ENCODE results near the gene LMAN1L.

The LMAN1L gene

GRCh38 chr15:74800559-74801094, 12.0 kb upstream of the LMAN1L start:
- no peak overlapping the region for H3K4me3 Mint-ChIP-seq
- no peaks in the 10 kb centered on the region for H3K9me3 Mint-ChIP-seq
- TF ChIP-seq CTCF (IDR thresholded peaks at IDR 0.05; ENCODE audit: unreplicated experiment in 3 of 3) = no peak
- peaks cover 18% of the 10 kb centered on the region for H3K36me3 Mint-ChIP-seq (ENCODE audit: low read depth)
- H3K4me1 Mint-ChIP-seq = no peaks in the 10 kb centered on the region
- no peaks in the 10 kb centered on the region for H3K27me3 Mint-ChIP-seq (ENCODE audit: low read depth)
- no peak overlapping the region for H3K27ac Mint-ChIP-seq

- no peak for TF ChIP-seq CTCF (IDR thresholded peaks at IDR 0.05; ENCODE audit: unreplicated experiment in 3 of 3)
- Mint-ChIP-seq H3K4me3 (no peak overlapping the region), H3K9me3 (no peaks in the 10 kb centered on the region), H3K36me3 (ENCODE audit: low read depth) (peaks cover 14% of the 10 kb centered on the region), H3K27me3 (ENCODE audit: low read depth) (no peaks in the 10 kb centered on the region), H3K27ac (no peak overlapping the region), H3K4me1 (no peaks in the 10 kb centered on the region)
Measured at GRCh38 chr15:74801311-74801997, 11.2 kb upstream of the LMAN1L start.

GRCh38 chr15:74802290-74802689, 10.3 kb upstream of the LMAN1L start:
- Mint-ChIP-seq H3K27me3 (ENCODE audit: low read depth) (peaks cover 5% of the 10 kb centered on the region), H3K36me3 (ENCODE audit: low read depth) (peaks cover 14% of the 10 kb centered on the region), H3K27ac (no peak overlapping the region), H3K4me1 (no peaks in the 10 kb centered on the region), H3K9me3 (no peaks in the 10 kb centered on the region), H3K4me3 (no peak overlapping the region)
- no peak for TF ChIP-seq CTCF (IDR thresholded peaks at IDR 0.05; ENCODE audit: unreplicated experiment in 3 of 3)

- TF ChIP-seq CTCF (IDR thresholded peaks at IDR 0.05; ENCODE audit: unreplicated experiment in 3 of 3) = no peak
- Mint-ChIP-seq H3K4me3 (no peak overlapping the region), H3K27ac (no peak overlapping the region), H3K4me1 (no peaks in the 10 kb centered on the region), H3K9me3 (no peaks in the 10 kb centered on the region), H3K36me3 (ENCODE audit: low read depth) (peaks cover 14% of the 10 kb centered on the region), H3K27me3 (ENCODE audit: low read depth) (peaks cover 5% of the 10 kb centered on the region)
Measured at GRCh38 chr15:74802862-74803447, 9.7 kb upstream of the LMAN1L start.

GRCh38 chr15:74804935-74805334, 7.7 kb upstream of the LMAN1L start:
- H3K4me3 Mint-ChIP-seq = no peak overlapping the region
- H3K9me3 Mint-ChIP-seq = no peaks in the 10 kb centered on the region
- TF ChIP-seq CTCF (IDR thresholded peaks at IDR 0.05; ENCODE audit: unreplicated experiment in 3 of 3) = no peak
- no peak overlapping the region for H3K27ac Mint-ChIP-seq
- H3K4me1 Mint-ChIP-seq = peaks cover 8% of the 10 kb centered on the region
- peaks cover 5% of the 10 kb centered on the region for H3K27me3 Mint-ChIP-seq (ENCODE audit: low read depth)
- peaks cover 14% of the 10 kb centered on the region for H3K36me3 Mint-ChIP-seq (ENCODE audit: low read depth)
